ENCODE results near the gene GIT2.

- TF ChIP-seq, protein P1, sequence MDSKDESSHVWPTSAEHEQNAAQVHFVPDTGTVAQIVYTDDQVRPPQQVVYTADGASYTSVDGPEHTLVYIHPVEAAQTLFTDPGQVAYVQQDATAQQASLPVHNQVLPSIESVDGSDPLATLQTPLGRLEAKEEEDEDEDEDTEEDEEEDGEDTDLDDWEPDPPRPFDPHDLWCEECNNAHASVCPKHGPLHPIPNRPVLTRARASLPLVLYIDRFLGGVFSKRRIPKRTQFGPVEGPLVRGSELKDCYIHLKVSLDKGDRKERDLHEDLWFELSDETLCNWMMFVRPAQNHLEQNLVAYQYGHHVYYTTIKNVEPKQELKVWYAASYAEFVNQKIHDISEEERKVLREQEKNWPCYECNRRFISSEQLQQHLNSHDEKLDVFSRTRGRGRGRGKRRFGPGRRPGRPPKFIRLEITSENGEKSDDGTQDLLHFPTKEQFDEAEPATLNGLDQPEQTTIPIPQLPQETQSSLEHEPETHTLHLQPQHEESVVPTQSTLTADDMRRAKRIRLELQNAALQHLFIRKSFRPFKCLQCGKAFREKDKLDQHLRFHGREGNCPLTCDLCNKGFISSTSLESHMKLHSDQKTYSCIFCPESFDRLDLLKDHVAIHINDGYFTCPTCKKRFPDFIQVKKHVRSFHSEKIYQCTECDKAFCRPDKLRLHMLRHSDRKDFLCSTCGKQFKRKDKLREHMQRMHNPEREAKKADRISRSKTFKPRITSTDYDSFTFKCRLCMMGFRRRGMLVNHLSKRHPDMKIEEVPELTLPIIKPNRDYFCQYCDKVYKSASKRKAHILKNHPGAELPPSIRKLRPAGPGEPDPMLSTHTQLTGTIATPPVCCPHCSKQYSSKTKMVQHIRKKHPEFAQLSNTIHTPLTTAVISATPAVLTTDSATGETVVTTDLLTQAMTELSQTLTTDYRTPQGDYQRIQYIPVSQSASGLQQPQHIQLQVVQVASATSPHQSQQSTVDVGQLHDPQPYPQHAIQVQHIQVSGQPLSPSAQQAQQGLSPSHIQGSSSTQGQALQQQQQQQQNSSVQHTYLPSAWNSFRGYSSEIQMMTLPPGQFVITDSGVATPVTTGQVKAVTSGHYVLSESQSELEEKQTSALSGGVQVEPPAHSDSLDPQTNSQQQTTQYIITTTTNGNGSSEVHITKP (tag by site-specific recombination; IDR thresholded peaks at IDR 0.05) = no peak
- no peak for TF ChIP-seq SP2 (tag by site-specific recombination; IDR thresholded peaks at IDR 0.05)
- no peak for TF ChIP-seq ZNF133 (tag by site-specific recombination; IDR thresholded peaks at IDR 0.05)
- no peak for TF ChIP-seq CTCF (tag by site-specific recombination; IDR thresholded peaks at IDR 0.05)
- no peak for TF ChIP-seq SP3 (tag by site-specific recombination; IDR thresholded peaks at IDR 0.05)
- no peak for TF ChIP-seq ZNF785 (tag by site-specific recombination; IDR thresholded peaks at IDR 0.05)
- no peak for TF ChIP-seq ZBTB8A (tag by site-specific recombination; IDR thresholded peaks at IDR 0.05)
- no peak for TF ChIP-seq ZNF596 (tag by site-specific recombination; IDR thresholded peaks at IDR 0.05)
Measured at GRCh38 chr12:109926488-109927210, 69.5 kb downstream of the GIT2 start.
